DMS153 treated with DMSO at 0.1 percent for 48 hours (cell line): ENCODE results near the gene SELPLG.

ENCODE experiments used
- DNase-seq: peaks from one replicate; lab custom pipeline; 2025; ENCODE audit not compliant: unreplicated experiment; lab: John Stamatoyannopoulos, UW

The SELPLG gene

DNA sequence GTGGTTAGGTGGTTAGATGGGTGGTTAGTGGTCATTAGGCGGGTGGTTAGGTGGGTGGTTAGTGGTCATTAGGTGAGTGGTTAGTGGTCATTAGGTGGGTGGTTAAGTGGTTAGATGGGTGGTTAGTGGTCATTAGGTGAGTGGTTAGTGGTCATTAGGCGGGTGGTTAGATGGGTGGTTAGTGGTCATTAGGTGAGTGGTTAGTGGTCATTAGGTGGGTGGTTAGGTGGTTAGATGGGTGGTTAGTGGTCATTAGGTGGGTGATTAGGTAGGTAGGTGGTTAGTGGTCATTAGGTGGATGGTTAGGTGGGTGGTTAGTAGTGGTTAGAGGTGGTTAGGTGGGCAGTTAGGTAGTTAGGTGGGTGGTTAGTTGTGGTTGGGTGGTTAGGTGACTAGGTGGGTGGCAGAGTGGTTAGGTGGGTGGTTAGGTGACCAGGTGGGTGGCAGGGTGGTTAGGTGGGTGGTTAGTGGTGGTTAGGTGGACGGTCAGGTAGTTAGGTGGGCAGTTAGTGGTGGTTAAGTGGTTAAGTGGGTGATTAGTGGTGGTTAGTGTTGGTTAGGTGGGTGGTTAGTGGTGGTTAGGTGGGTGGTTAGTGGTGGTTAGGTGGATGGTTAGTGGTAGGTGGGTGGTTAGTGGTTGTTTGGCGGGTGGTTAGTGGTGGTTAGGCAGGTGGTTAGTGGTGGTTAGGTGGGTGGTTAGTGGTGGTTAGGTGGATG, 27.8 kb downstream of the SELPLG start:
- no peak for DNase-seq

DNA sequence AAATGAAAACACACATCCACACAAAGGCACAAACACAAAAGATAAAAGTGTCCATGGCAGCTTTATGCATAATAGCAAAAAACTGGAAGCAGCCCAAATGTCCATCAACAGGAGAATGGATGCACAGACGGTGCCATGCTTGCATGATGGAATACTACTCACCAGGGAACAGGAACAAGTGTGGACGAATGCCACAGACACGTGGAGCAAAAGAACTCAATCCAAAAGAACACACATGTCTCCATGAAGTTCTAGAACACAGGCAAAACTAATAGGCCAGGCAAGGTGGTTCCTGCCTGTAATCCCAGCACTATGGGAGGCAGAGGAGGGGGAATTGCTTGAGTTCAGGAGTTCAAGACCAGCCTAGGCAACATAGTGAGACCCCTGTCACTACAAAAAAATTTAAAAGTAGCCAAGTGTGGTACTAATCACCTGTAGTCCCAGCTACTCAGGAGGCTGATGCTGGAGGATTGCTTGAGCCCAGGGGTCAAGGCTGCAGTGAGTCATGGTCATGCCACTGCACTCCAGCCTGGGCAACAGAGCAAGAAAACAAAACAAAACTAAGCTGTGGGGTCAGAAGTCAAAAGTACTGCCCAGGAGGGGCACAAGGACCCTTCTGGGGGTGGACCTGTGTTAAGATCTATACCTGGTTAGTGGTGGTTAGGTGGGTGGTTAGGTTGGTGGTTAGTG, 28.5 kb downstream of the SELPLG start:
- DNase-seq, result no peak

GRCh38 chr12:108604208-108604941, 29.3 kb downstream of the SELPLG start:
- no peak for DNase-seq

- no peak for DNase-seq
Measured at GRCh38 chr12:108603743-108604142, 30.0 kb downstream of the SELPLG start.

DNA sequence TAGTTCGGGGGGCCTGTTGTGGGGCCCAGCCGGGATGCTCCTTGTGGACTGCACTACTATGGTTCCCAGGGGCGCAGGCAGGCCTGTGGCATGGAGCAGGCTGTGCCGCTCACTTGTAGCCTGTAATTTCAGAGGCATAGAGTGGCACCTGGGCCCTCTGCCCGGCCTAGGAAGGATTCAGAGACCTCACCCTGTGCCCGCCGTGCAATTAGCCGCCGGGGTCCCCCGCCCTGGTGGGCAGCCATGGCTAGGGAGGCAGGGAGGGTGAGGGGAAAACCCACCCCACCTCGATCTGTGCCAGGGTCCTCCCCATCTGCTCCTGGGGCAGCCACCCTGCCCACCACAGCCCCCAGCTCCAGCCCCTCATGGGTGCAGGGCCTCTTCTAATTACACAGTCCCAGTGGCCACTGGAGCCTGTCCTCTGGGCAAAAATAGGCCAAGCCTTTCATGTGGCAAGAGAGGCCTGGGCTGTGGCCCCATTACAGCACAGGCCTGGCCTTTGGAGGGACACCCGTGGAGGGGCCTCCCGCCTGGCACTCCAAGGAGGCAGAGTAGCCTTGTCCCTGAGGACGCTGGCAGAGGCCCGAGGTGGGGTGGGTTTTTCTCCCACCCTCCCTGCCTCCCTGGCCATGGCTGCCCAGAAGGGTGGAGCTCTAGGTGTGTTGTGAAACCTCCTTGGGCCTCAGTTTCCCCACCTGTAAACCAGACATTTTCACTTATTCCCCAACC, 30.6 kb downstream of the SELPLG start:
- no peak for DNase-seq

GRCh38 chr12:108602209-108602705, 31.4 kb downstream of the SELPLG start:
- no peak for DNase-seq

DNA sequence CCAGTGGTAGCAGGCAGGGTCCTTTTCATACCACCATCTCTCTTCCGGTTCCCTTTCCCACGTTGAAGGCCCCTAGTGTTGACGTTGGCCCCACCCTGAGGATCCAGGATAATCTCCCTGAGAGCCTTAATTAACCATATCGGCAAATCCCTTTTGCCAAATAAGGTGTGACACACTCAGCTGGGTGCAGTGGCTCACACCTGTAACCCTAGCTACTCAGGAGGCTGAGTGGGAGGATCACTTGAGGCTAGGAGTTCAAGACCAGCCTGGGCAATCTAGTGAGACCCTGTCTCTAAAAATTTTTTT, 33.0 kb downstream of the SELPLG start:
- DNase-seq, result no peak

- DNase-seq, result no peak
Measured at GRCh38 chr12:108599948-108600701, 33.6 kb downstream of the SELPLG start.

DNA sequence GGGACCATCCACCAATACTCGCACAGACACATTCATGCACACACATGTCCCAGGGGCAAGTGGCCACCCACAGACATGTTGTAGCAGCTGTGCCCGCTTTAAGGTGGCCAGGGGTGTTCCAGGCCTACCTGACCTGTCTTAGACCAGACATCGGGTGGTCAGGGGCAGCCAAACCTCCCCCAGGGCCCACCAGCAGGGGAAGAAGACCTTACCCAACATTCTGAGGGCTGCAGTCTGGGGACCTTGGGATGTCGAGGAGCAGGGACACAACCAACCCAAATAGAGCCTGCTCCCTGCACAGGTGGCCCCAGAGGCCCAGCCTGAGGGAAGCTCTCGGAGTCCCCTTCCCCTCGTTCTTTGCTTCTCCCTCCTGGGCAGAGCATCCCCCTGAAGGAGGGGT, 34.2 kb downstream of the SELPLG start:
- no peak for DNase-seq

DNA sequence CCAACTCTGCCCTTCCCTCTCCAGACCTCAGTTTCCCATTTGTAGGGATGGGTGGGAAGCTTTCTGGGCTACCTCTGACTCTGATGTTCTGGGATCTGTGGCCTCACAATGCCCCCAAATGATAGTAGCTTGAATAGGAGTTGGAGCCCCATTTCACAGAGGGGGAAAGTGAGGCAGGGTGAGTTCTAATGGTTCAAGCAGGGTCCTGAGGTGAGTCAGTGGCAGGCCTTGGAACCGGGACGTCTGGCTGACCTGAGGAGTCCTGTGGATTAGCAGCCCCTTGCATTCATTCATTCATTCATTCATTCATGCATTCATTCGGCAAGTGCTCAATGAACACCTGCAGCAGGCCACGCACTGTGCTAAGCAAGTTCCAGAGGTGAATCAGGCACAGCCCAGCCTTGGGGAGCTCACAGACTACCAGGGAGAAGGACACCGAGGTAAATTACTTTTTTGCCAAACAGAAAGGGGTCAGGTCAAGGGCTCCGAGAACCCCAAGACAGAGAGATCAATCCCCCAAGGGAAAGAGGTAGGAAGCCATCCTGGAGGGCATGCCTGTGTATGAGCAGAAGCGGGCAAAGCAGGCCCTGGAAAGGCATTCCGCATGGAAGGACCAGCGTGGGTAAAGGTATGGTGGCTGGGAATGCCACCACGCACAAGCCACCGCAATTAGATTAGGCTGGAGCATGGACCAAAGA, 35.0 kb downstream of the SELPLG start:
- no peak for DNase-seq

DNA sequence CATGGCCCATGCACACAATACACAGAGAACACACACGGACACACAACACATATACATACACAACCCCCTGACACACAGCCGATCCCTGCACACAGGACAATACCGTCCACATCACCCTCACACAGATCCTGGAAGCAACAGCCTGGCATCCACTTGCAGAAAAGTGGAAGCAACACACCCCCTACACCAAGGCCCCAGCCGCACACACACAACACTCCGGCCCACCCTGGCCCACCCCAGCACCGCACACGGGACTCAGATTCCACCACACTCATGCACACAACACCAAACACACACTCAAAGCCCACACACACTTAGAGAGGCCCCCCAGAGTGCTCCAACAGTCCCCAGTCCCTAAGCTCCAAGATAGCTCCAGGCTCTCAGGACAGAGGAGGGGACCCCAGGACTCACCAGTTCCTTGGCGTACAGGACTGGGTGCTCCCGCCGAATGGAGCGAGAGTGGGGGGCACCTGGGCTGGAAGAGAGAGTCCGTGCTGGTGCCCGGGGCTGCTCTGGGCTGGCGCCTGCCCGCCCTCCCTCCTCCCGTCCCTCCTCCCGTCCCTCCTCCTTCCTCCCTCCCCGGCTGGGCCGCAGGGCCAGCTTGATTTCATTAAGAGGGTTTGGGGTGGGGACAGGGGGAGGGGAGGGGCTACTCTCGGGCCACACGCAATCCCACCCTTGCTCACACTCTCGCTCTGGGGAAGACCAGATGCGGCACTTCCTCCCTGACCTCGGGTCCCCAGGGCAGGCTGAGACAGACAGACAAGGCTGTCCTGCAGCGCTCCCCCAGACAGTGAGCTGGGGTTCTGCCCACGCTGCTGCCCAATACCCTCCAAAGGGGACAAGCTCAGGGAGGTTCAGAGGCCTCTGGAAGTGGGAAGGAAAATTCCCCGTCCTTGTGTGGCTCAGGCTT, 35.9 kb downstream of the SELPLG start, which contains the start of gene TMEM119:
Gene TMEM119 (minus strand): TSS at position 526 of the 913 bp plus-strand sequence. CDS start 5,701 bp downstream, outside the sequence.
- no peak for DNase-seq

GRCh38 chr12:108596854-108597558, 36.7 kb downstream of the SELPLG start:
- no peak for DNase-seq

GRCh38 chr12:108595711-108596647, 37.7 kb downstream of the SELPLG start:
- DNase-seq, result no peak

GRCh38 chr12:108594960-108595710, 38.6 kb downstream of the SELPLG start:
- no peak for DNase-seq

- DNase-seq, result no peak
Measured at GRCh38 chr12:108594323-108594903, 39.3 kb downstream of the SELPLG start.
